K562 (cell line): ENCODE measurements around the gene IL6R. TPM values are rescaled to one million over a fixed set of nuclear protein-coding genes. Genes with fewer than 3 reads are reported as not detected.

Experiments used
- ATAC-seq: fragments of 200-7000 bp; cut with Tn5 transposase; 3 replicates; pipeline ENCODE4 v1.9.1; 2020; ENCODE audit warnings: moderate library complexity
- BruUV-seq: library from RNA; stranded (reverse); fragments of 400-500 nt; replicated peaks from 2 replicates; lab custom pipeline; 2021; lab: Mats Ljungman, UMichigan
- CTCF ChIA-PET: fragments of 300-600 bp; formaldehyde crosslinking; extraction: SDS; loops from one replicate; lab custom pipeline; 2021; ENCODE audit warnings: low intra/inter-chr PET ratio; lab: Yijun Ruan, JAX
- POLR2A ChIA-PET: fragments of 300-600, 350-650 bp; sonication (Branson Sonifier 250); formaldehyde crosslinking; extraction: SDS; loops from one replicate; lab custom pipeline; 2021; ENCODE audit warnings: antibody characterized with exemption, inconsistent platforms; lab: Yijun Ruan, JAX
- DNase-seq, 4 experiments: peaks; one replicate each; pipeline versions ENCODE4 v3.0.0 to v3.0.0-alpha.2; 2011 to 2018; ENCODE audit warnings: low spot score in 3 of 4, mixed read lengths in 3 of 4; ENCODE audit errors: extremely low read depth in 1 of 4
- FAIRE-seq: peaks from 2 replicates; lab custom pipeline; 2011; peaks lifted over from hg19 to GRCh38; lab: Jason Lieb, UNC
- H2AFZ ChIP-seq: 2 replicates; pipeline ENCODE4 v1.6.0; 2011; ENCODE audit warnings: low read depth, low read length, control low read depth, inconsistent platforms
- H3K27ac ChIP-seq: fragments of 200-600 bp; 3 replicates; pipeline ENCODE4 v1.8.0; 2011; ENCODE audit warnings: low read depth, mild to moderate bottlenecking, control low read depth, inconsistent platforms, low read length, moderate library complexity, mixed read lengths; ENCODE audit errors: extremely low read depth
- H3K27me3 ChIP-seq, 2 experiments: fragments of 300-600 bp in 1 of 2; 2 replicates in 1 of 2; 3 replicates in 1 of 2; pipeline versions ENCODE4 v1.6.0 to v1.8.0; 2011; ENCODE audit warnings: inconsistent platforms in 2 of 2, low read length in 2 of 2, mild to moderate bottlenecking in 1 of 2, mixed read lengths in 1 of 2, moderate library complexity in 1 of 2; ENCODE audit not compliant: control insufficient read depth in 2 of 2, insufficient read depth in 2 of 2
- H3K36me3 ChIP-seq: fragments of 300-600 bp; 3 replicates; pipeline ENCODE4 v1.8.0; 2011; ENCODE audit warnings: mild to moderate bottlenecking, low read length, inconsistent platforms; ENCODE audit not compliant: control insufficient read depth, insufficient read depth
- H3K4me1 ChIP-seq, 2 experiments: fragments of 200-600 bp in 1 of 2; replicated peaks in 1 of 2; 2 replicates in 1 of 2; 3 replicates in 1 of 2; pipeline versions ENCODE4 v1.5.1 to v1.8.0; 2011; ENCODE audit warnings: inconsistent platforms in 2 of 2, low read length in 2 of 2, mild to moderate bottlenecking in 1 of 2, mixed read lengths in 1 of 2, moderate library complexity in 1 of 2; ENCODE audit not compliant: control insufficient read depth in 2 of 2, insufficient read depth in 2 of 2
- H3K4me2 ChIP-seq: 2 replicates; pipeline ENCODE4 v1.6.1; 2011; ENCODE audit warnings: low read length, control low read depth, inconsistent platforms, mixed read lengths; ENCODE audit not compliant: insufficient read depth
- H3K4me3 ChIP-seq: fragments of 200-600 bp; sonication (generic), shearing (Covaris generic); 2 replicates; pipeline ENCODE4 v1.5.1; 2016; ENCODE audit warnings: control low read depth, inconsistent platforms
- H3K79me2 ChIP-seq: fragments of 200-600 bp; 3 replicates; pipeline ENCODE4 v1.8.0; 2011; ENCODE audit warnings: low read length, inconsistent platforms; ENCODE audit not compliant: control insufficient read depth, insufficient read depth
- H3K9ac ChIP-seq, 2 experiments: 2 replicates each; pipeline versions ENCODE4 v1.6.0 to v1.6.1; 2011; ENCODE audit warnings: low read depth in 2 of 2, low read length in 2 of 2, control low read depth in 1 of 2, inconsistent platforms in 1 of 2, mild to moderate bottlenecking in 1 of 2, mixed read lengths in 1 of 2; ENCODE audit not compliant: insufficient read depth in 1 of 2
- H3K9me1 ChIP-seq: one replicate; pipeline ENCODE4 v1.6.0; 2011; ENCODE audit warnings: inconsistent platforms, mild to moderate bottlenecking, low read length, moderate library complexity; ENCODE audit not compliant: control insufficient read depth, insufficient read depth
- H3K9me3 ChIP-seq: replicated peaks from 2 replicates; pipeline ENCODE4 v1.5.1; 2011; ENCODE audit warnings: low read depth, low read length, inconsistent platforms; ENCODE audit not compliant: control insufficient read depth, insufficient read depth
- H4K20me1 ChIP-seq: replicated peaks from 2 replicates; pipeline ENCODE4 v1.6.1; 2011; ENCODE audit warnings: low read length, inconsistent platforms, mixed read lengths; ENCODE audit not compliant: control insufficient read depth, insufficient read depth
- ARNT ChIP-seq, 2 experiments: fragments of 450-650 bp; IDR thresholded peaks; 2 replicates each; pipeline ENCODE4 v1.6.1; 2016; ENCODE audit warnings: mild to moderate bottlenecking in 1 of 2
- COPS2 ChIP-seq: fragments of 450-650 bp; conservative IDR thresholded peaks from 2 replicates; pipeline ENCODE4 v1.6.1; 2016; ENCODE audit warnings: mild to moderate bottlenecking, moderate library complexity
- FOXA1 ChIP-seq: fragments of 450-650 bp; IDR thresholded peaks from 2 replicates; pipeline ENCODE4 v1.6.1; 2016; ENCODE audit warnings: mild to moderate bottlenecking, borderline replicate concordance
- HDAC3 ChIP-seq: fragments of 450-650 bp; IDR thresholded peaks from 2 replicates; pipeline ENCODE4 v1.6.1; 2018; ENCODE audit warnings: borderline replicate concordance, mild to moderate bottlenecking, moderate library complexity; ENCODE audit not compliant: partially characterized antibody
- MAFK ChIP-seq: IDR thresholded peaks from 2 replicates; pipeline ENCODE4 v1.6.1; 2011; ENCODE audit warnings: low read length, improper control_type of control experiment
- MCM5 ChIP-seq: fragments of 450-650 bp; IDR thresholded peaks from 2 replicates; pipeline ENCODE4 v1.6.1; 2016; ENCODE audit warnings: low read depth
- MTF1 ChIP-seq: fragments of 250-450 bp; sonication (Bioruptor Pico); IDR thresholded peaks from 2 replicates; pipeline ENCODE4 v1.9.0; 2021; ENCODE audit warnings: moderate library complexity, mild to moderate bottlenecking, inconsistent platforms, borderline replicate concordance
- NFIC ChIP-seq: fragments of 450-650 bp; IDR thresholded peaks from 2 replicates; pipeline ENCODE4 v1.6.1; 2017; ENCODE audit warnings: mild to moderate bottlenecking, inconsistent platforms
- OTX1 ChIP-seq: fragments of 450-650 bp; formaldehyde crosslinking; IDR thresholded peaks from 2 replicates; pipeline ENCODE4 v1.4.0; 2022; ENCODE audit warnings: mild to moderate bottlenecking
- PTBP1 ChIP-seq: fragments of 200-400 bp; formaldehyde crosslinking; IDR thresholded peaks from 2 replicates; pipeline ENCODE4 v1.6.1; 2017; ENCODE audit warnings: low read depth, low read length
- RNF2 ChIP-seq: sonication (generic); IDR thresholded peaks from 2 replicates; pipeline ENCODE4 v1.6.1; 2016
- SRSF1 ChIP-seq: fragments of 200-400 bp; formaldehyde crosslinking; IDR thresholded peaks from 2 replicates; pipeline ENCODE4 v1.6.1; 2017; ENCODE audit warnings: mild to moderate bottlenecking, low read depth, low read length, moderate library complexity
- TBL1XR1 ChIP-seq, 2 experiments: IDR thresholded peaks; 2 replicates each; pipeline ENCODE4 v1.6.1; 2012; ENCODE audit warnings: improper control_type of control experiment in 2 of 2, low read length in 2 of 2, mild to moderate bottlenecking in 1 of 2
- TOE1 ChIP-seq, 2 experiments: fragments of 450-650 bp in 1 of 2; sonication (generic) in 1 of 2; formaldehyde crosslinking in 1 of 2; IDR thresholded peaks; 2 replicates each; pipeline versions ENCODE4 v1.7.1 to v1.8.0; 2016 to 2022; ENCODE audit warnings: borderline replicate concordance in 2 of 2, mild to moderate bottlenecking in 2 of 2, antibody characterized with exemption in 1 of 2, inconsistent platforms in 1 of 2, low read depth in 1 of 2, missing genetic modification reagents in 1 of 2, moderate library complexity in 1 of 2
- WGBS: fragments of 100-300 bp; shearing (Covaris generic); methylation state at CpG from one replicate; pipeline ENCODE4 v1.1.6; 2016; ENCODE audit warnings: low coverage, mixed read lengths; ENCODE audit not compliant: insufficient coverage; ENCODE audit errors: missing lambda C conversion rate; 5-methylcytosine and 5-hydroxymethylcytosine counted together
- in situ Hi-C: fragments of 300-500 bp; cut with MboI; formaldehyde crosslinking; loops from 4 replicates; pipeline ENCODE4 v1.15.0; 2018; ENCODE audit warnings: inconsistent platforms, mixed read lengths
- intact Hi-C: fragments of 100-400 bp; cut with micrococcal nuclease; formaldehyde crosslinking; loops from 2 replicates; pipeline ENCODE4 v1.14.2; 2022
- polyA plus RNA-seq, 8 experiments: library from polyadenylated mRNA; depleted of rRNA in 4 of 8; stranded (reverse) in 5 of 8; unstranded in 3 of 8; fragments of >200 nt; fragmentation: Nextera tagmentation in 2 of 8; fragmentation: Illumina TruSeq in 1 of 8; extraction: Ambion mirVana in 2 of 8; extraction: Trizol in 1 of 8; gene quantifications; 2 replicates each; pipeline versions ENCODE4 v1.2.1 to v1.2.3, GENCODE V29; 2011 to 2014; ENCODE audit warnings: inconsistent platforms in 1 of 8, missing spikeins in 1 of 8
- total RNA-seq, 7 experiments: library from RNA; depleted of rRNA in 6 of 7; stranded (reverse); fragments of >200 nt in 6 of 7; fragmentation: Illumina TruSeq in 2 of 7; extraction: Trizol in 2 of 7; gene quantifications; 2 replicates each; pipeline versions ENCODE4 v1.2.1 to v1.2.3, GENCODE V29; 2011 to 2021; ENCODE audit warnings: low replicate concordance in 1 of 7
- TF ChIP-seq, protein P1 (sequence below): fragments of 450-650 bp; IDR thresholded peaks from 2 replicates; pipeline ENCODE4 v1.6.1; 2018; ENCODE audit not compliant: partially characterized antibody

Gene IL6R
- total and polyA plus RNA-seq, 9 of the 15 experiments (the other 6 are each of a cell fraction or from before 2014, with no cell fraction given) = 0.05 to 1.1 (median 0.11) TPM; not detected in 2

DNA sequence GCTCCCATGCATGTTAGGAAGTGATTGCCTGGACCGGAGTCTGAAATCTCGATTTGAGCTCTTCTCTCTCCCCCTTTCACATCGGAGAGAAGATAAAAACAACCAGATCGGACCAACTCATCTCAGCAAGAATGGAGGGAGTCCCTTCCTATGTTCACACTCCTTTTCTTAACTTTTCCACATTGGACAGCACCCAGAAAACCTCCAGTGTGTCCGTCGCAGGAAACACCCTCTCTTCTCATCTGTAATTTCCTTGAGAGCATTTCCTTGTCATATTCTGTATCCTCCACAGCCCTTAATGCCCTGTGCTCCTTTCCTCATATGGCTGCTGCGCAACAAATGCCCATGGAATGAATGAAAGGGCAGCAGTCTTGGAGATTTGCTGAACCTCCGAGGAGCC, 95.4 kb downstream of the IL6R start:
- Histone ChIP-seq H3K9me3 (no peaks in the 10 kb centered on the region), H3K27me3 (peaks cover 19 to 20% of the 10 kb centered on the region in 2 experiments), H3K4me3 (no peak overlapping the region), H3K9ac (no peak overlapping the region), H3K27ac (no peak overlapping the region), H2AFZ (no peak overlapping the region), H3K4me1 (peaks cover 6 to 7% of the 10 kb centered on the region in 2 experiments; a peak in 3 of 5 replicates), H3K4me2 (no peak overlapping the region), H4K20me1 (no peaks in the 10 kb centered on the region), H3K79me2 (no peaks in the 10 kb centered on the region), H3K36me3 (no peaks in the 10 kb centered on the region), H3K9me1 (no peaks in the 10 kb centered on the region)
- FAIRE-seq = no peak
- no peak for ATAC-seq
- intact Hi-C loops (no loop called here), in situ Hi-C loops (no loop called here)
- ChIA-PET CTCF (no interaction called here), POLR2A (interaction anchor here (0.6 to 1.8 kb wide), 4 partner anchors 10 to 683 kb away, joined by 3 to 7 read pairs (median 3); no protein-coding TSS in a partner anchor)
- TF ChIP-seq, protein P1, sequence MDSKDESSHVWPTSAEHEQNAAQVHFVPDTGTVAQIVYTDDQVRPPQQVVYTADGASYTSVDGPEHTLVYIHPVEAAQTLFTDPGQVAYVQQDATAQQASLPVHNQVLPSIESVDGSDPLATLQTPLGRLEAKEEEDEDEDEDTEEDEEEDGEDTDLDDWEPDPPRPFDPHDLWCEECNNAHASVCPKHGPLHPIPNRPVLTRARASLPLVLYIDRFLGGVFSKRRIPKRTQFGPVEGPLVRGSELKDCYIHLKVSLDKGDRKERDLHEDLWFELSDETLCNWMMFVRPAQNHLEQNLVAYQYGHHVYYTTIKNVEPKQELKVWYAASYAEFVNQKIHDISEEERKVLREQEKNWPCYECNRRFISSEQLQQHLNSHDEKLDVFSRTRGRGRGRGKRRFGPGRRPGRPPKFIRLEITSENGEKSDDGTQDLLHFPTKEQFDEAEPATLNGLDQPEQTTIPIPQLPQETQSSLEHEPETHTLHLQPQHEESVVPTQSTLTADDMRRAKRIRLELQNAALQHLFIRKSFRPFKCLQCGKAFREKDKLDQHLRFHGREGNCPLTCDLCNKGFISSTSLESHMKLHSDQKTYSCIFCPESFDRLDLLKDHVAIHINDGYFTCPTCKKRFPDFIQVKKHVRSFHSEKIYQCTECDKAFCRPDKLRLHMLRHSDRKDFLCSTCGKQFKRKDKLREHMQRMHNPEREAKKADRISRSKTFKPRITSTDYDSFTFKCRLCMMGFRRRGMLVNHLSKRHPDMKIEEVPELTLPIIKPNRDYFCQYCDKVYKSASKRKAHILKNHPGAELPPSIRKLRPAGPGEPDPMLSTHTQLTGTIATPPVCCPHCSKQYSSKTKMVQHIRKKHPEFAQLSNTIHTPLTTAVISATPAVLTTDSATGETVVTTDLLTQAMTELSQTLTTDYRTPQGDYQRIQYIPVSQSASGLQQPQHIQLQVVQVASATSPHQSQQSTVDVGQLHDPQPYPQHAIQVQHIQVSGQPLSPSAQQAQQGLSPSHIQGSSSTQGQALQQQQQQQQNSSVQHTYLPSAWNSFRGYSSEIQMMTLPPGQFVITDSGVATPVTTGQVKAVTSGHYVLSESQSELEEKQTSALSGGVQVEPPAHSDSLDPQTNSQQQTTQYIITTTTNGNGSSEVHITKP = no peak
- TF ChIP-seq HDAC3 = no peak
- no peak for TF ChIP-seq MAFK
- no peak for TF ChIP-seq MTF1
- no peak for TF ChIP-seq COPS2
- TF ChIP-seq TBL1XR1 (IDR thresholded peaks at IDR 0.05; ENCODE audit: low read length in 2 of 2) = no peak
- no peak for TF ChIP-seq SRSF1
- TF ChIP-seq PTBP1 = no peak
- no peak for TF ChIP-seq MCM5
- no peak for TF ChIP-seq NFIC
- TF ChIP-seq RNF2 = no peak
- no peak for TF ChIP-seq ARNT (IDR thresholded peaks at IDR 0.05)
- TF ChIP-seq TOE1 (IDR thresholded peaks at IDR 0.05; ENCODE audit: borderline replicate concordance) = no peak
- no peak for TF ChIP-seq TOE1 (CRISPR knock-in tag; IDR thresholded peaks at IDR 0.05; ENCODE audit: borderline replicate concordance, low read depth)
- TF ChIP-seq OTX1 = no peak
- no peak for TF ChIP-seq FOXA1
- BruUV-seq = no TSS peak
- DNase-seq = no peak
- WGBS = 12% methylated on average over 7 of the region's 8 CpGs
